SK-N-SH (cell line): ENCODE results near the gene KNDC1. TPM values are rescaled to one million over a fixed set of nuclear protein-coding genes. Genes with fewer than 3 reads are reported as not detected.

Source experiments
- CTCF ChIA-PET: fragments of 300-600, 350-600 bp; formaldehyde crosslinking; extraction: SDS; loops from one replicate; lab custom pipeline; 2021; lab: Yijun Ruan, JAX
- POLR2A ChIA-PET: fragments of 350-600 bp; sonication (Branson Sonifier 250); formaldehyde crosslinking; extraction: SDS; loops from one replicate; lab custom pipeline; 2020; ENCODE audit warnings: antibody characterized with exemption, inconsistent platforms; lab: Yijun Ruan, JAX
- DNase-seq: peaks from one replicate; pipeline ENCODE4 v3.0.0; 2012
- H2AFZ ChIP-seq: fragments of 200-600 bp; sonication (generic); 2 replicates; pipeline ENCODE4 v1.8.1; 2016; ENCODE audit warnings: antibody characterized with exemption, mild to moderate bottlenecking, low read depth
- H3F3A ChIP-seq: fragments of 200-600 bp; sonication (generic); replicated peaks from 2 replicates; pipeline ENCODE3; 2016; ENCODE audit warnings: antibody characterized with exemption, mild to moderate bottlenecking; ENCODE audit not compliant: insufficient read depth
- H3K27ac ChIP-seq, 2 experiments: fragments of 200-500 bp in 1 of 2; fragments of 200-600 bp in 1 of 2; sonication (Bioruptor generic) in 1 of 2; sonication (generic), shearing (Covaris generic) in 1 of 2; 2 replicates each; pipeline versions ENCODE4 v1.5.1 to v1.6.1; 2014 to 2016; ENCODE audit warnings: low read depth in 2 of 2, inconsistent platforms in 1 of 2, low read length in 1 of 2, mild to moderate bottlenecking in 1 of 2, mixed read lengths in 1 of 2
- H3K27me3 ChIP-seq: fragments of 200-600 bp; sonication (generic), shearing (Covaris generic); 2 replicates; pipeline ENCODE4 v1.6.1; 2016; ENCODE audit warnings: mixed run types; ENCODE audit not compliant: insufficient read depth
- H3K36me3 ChIP-seq, 2 experiments: fragments of 200-500 bp in 1 of 2; fragments of 200-600 bp in 1 of 2; sonication (Bioruptor generic) in 1 of 2; sonication (generic) in 1 of 2; replicated peaks in 1 of 2; 2 replicates each; pipeline versions ENCODE3 to v1.5.1; 2014 to 2016; ENCODE audit warnings: low read length in 1 of 2, mild to moderate bottlenecking in 1 of 2; ENCODE audit not compliant: insufficient read depth in 2 of 2, control insufficient read depth in 1 of 2
- H3K4me1 ChIP-seq, 2 experiments: fragments of 200-500 bp in 1 of 2; fragments of 200-600 bp in 1 of 2; sonication (Bioruptor generic) in 1 of 2; sonication (generic), shearing (Covaris generic) in 1 of 2; 2 replicates each; pipeline versions ENCODE4 v1.5.1 to v1.6.1; 2014 to 2016; ENCODE audit warnings: low read depth in 1 of 2, low read length in 1 of 2, mixed run types in 1 of 2; ENCODE audit not compliant: insufficient read depth in 2 of 2, control insufficient read depth in 1 of 2
- H3K4me2 ChIP-seq: fragments of 200-600 bp; sonication (generic), shearing (Covaris generic); 2 replicates; pipeline ENCODE4 v1.6.1; 2017; ENCODE audit warnings: mixed run types
- H3K4me3 ChIP-seq, 2 experiments: fragments of 200-500 bp in 1 of 2; fragments of 200-600 bp in 1 of 2; sonication (Bioruptor generic) in 1 of 2; sonication (generic), shearing (Covaris generic) in 1 of 2; 2 replicates each; pipeline versions ENCODE4 v1.5.1 to v1.8.1; 2014 to 2016; ENCODE audit warnings: low read depth in 2 of 2, inconsistent platforms in 1 of 2, low read length in 1 of 2, mild to moderate bottlenecking in 1 of 2, mixed read lengths in 1 of 2, moderate library complexity in 1 of 2
- H3K79me2 ChIP-seq: fragments of 200-600 bp; sonication (generic); 2 replicates; pipeline ENCODE4 v1.8.1; 2017; ENCODE audit warnings: mild to moderate bottlenecking; ENCODE audit not compliant: insufficient read depth
- H3K9ac ChIP-seq: fragments of 200-600 bp; sonication (generic); 2 replicates; pipeline ENCODE4 v1.6.1; 2017; ENCODE audit warnings: mixed run types
- H3K9me2 ChIP-seq: fragments of 200-600 bp; sonication (generic); 2 replicates; pipeline ENCODE4 v1.6.1; 2017; ENCODE audit warnings: mixed run types
- H3K9me3 ChIP-seq: fragments of 200-600 bp; sonication (generic); 2 replicates; pipeline ENCODE4 v1.6.1; 2017; ENCODE audit warnings: mixed run types, mild to moderate bottlenecking, moderate library complexity
- H4K20me1 ChIP-seq: fragments of 200-600 bp; sonication (generic); 2 replicates; pipeline ENCODE4 v1.6.1; 2017; ENCODE audit warnings: mild to moderate bottlenecking, mixed run types; ENCODE audit not compliant: insufficient read depth
- EZH2phosphoT487 ChIP-seq: fragments of 200-600 bp; sonication (generic); IDR thresholded peaks from 2 replicates; pipeline ENCODE4 v1.6.1; 2017; ENCODE audit warnings: low read depth, mixed run types, mild to moderate bottlenecking, antibody characterized with exemption, moderate library complexity, borderline replicate concordance
- FOXM1 ChIP-seq: IDR thresholded peaks from 2 replicates; pipeline ENCODE4 v1.4.0; 2012; ENCODE audit warnings: low read depth, mild to moderate bottlenecking
- MEF2A ChIP-seq: IDR thresholded peaks from 2 replicates; pipeline ENCODE4 v1.4.0; 2012; ENCODE audit warnings: low read depth, borderline replicate concordance
- MXI1 ChIP-seq: IDR thresholded peaks from 2 replicates; pipeline ENCODE4 v1.6.1; 2012; ENCODE audit warnings: mild to moderate bottlenecking, low read depth, low read length, improper control_type of control experiment
- NFIC ChIP-seq: IDR thresholded peaks from 2 replicates; pipeline ENCODE4 v1.4.0; 2012; ENCODE audit warnings: borderline replicate concordance
- SIN3A ChIP-seq: IDR thresholded peaks from 2 replicates; pipeline ENCODE4 v1.6.1; 2012; ENCODE audit warnings: low read depth, mild to moderate bottlenecking, low read length, moderate library complexity, borderline replicate concordance
- TAF1 ChIP-seq: IDR thresholded peaks from 2 replicates; pipeline ENCODE4 v1.6.1; 2012; ENCODE audit warnings: low read depth, mild to moderate bottlenecking, low read length, moderate library complexity, borderline replicate concordance
- WGBS: methylation state at CpG from one replicate; pipeline ENCODE4 v1.1.6; 2017; ENCODE audit warnings: low lambda C conversion rate; 5-methylcytosine and 5-hydroxymethylcytosine counted together
- polyA plus RNA-seq, 3 experiments: library from polyadenylated mRNA; depleted of rRNA; stranded (reverse); fragments of >200 nt; gene quantifications; 2 replicates each; pipeline ENCODE4 v1.2.3, GENCODE V29; 2012
- TF ChIP-seq, protein P1 (sequence below): fragments of 200-600 bp; sonication (generic); IDR thresholded peaks from 2 replicates; pipeline ENCODE4 v1.6.1; 2017; ENCODE audit warnings: antibody characterized with exemption, mild to moderate bottlenecking, moderate library complexity
- TF ChIP-seq, protein P2 (sequence below): fragments of 150-350 bp; IDR thresholded peaks from 2 replicates; pipeline ENCODE4 v1.6.1; 2016; ENCODE audit warnings: mild to moderate bottlenecking, low read depth, low read length
- TF ChIP-seq, protein P3 (sequence below): IDR thresholded peaks from 2 replicates; pipeline ENCODE4; 2012
- TF ChIP-seq, protein P4 (sequence below): IDR thresholded peaks from 2 replicates; pipeline ENCODE4 v1.4.0; 2012; ENCODE audit warnings: low read depth, borderline replicate concordance

The KNDC1 gene
- polyA plus RNA-seq, 1 of the 3 experiments (the other 2 are of a cell fraction): 1.4 TPM

DNA sequence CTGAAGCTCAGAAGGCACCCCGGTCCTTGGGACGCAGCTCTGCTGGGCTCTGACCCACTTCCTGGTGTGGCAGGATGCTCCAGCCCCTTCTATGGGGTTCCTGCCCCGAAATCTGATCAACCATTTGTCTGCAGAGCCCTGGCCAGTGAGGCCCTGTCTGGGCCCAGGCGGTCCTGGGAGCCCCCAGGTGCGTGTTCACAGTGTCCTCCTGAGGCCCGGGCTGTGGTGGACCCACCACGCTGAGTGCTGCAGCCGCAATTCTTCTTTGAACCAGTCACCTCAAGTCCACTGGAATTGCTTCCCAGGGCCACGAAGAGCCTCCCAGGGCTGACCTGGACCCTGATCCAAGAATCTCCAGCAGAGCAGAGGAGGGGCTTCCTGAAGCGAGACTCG is 19.1 kb downstream of the KNDC1 start:
- H3F3A ChIP-seq: peaks cover 13% of the 10 kb centered on the region
- no peaks in the 10 kb centered on the region for H3K36me3 ChIP-seq
- H3K4me3 ChIP-seq: no peak overlapping the region
- H3K9ac ChIP-seq: no peak overlapping the region
- POLR2A ChIA-PET: no interaction called here
- CTCF ChIA-PET: interaction anchor here (0.6 kb wide), 1 partner anchor 27 kb away, joined by 3 read pairs; no protein-coding TSS in a partner anchor
- peaks cover 0 to 7% of the 10 kb centered on the region in 2 experiments; a peak in 1 of 4 replicates for H3K4me1 ChIP-seq
- H3K79me2 ChIP-seq: no peaks in the 10 kb centered on the region
- no peaks in the 10 kb centered on the region for H4K20me1 ChIP-seq
- H3K9me3 ChIP-seq: no peaks in the 10 kb centered on the region
- TF ChIP-seq EZH2phosphoT487: no peak
- TF ChIP-seq, protein P1, sequence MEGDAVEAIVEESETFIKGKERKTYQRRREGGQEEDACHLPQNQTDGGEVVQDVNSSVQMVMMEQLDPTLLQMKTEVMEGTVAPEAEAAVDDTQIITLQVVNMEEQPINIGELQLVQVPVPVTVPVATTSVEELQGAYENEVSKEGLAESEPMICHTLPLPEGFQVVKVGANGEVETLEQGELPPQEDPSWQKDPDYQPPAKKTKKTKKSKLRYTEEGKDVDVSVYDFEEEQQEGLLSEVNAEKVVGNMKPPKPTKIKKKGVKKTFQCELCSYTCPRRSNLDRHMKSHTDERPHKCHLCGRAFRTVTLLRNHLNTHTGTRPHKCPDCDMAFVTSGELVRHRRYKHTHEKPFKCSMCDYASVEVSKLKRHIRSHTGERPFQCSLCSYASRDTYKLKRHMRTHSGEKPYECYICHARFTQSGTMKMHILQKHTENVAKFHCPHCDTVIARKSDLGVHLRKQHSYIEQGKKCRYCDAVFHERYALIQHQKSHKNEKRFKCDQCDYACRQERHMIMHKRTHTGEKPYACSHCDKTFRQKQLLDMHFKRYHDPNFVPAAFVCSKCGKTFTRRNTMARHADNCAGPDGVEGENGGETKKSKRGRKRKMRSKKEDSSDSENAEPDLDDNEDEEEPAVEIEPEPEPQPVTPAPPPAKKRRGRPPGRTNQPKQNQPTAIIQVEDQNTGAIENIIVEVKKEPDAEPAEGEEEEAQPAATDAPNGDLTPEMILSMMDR: no peak
- TF ChIP-seq, protein P2, sequence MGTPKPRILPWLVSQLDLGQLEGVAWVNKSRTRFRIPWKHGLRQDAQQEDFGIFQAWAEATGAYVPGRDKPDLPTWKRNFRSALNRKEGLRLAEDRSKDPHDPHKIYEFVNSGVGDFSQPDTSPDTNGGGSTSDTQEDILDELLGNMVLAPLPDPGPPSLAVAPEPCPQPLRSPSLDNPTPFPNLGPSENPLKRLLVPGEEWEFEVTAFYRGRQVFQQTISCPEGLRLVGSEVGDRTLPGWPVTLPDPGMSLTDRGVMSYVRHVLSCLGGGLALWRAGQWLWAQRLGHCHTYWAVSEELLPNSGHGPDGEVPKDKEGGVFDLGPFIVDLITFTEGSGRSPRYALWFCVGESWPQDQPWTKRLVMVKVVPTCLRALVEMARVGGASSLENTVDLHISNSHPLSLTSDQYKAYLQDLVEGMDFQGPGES: no peak
- TF ChIP-seq FOXM1: no peak
- TF ChIP-seq, protein P3, sequence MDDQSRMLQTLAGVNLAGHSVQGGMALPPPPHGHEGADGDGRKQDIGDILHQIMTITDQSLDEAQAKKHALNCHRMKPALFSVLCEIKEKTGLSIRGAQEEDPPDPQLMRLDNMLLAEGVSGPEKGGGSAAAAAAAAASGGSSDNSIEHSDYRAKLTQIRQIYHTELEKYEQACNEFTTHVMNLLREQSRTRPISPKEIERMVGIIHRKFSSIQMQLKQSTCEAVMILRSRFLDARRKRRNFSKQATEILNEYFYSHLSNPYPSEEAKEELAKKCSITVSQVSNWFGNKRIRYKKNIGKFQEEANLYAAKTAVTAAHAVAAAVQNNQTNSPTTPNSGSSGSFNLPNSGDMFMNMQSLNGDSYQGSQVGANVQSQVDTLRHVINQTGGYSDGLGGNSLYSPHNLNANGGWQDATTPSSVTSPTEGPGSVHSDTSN: no peak
- TF ChIP-seq SIN3A: no peak
- no peak for DNase-seq
- no peak overlapping the region for H3K27ac ChIP-seq
- H3K9me2 ChIP-seq: no peaks in the 10 kb centered on the region
- H3K27me3 ChIP-seq: no peaks in the 10 kb centered on the region; the same call in 1 of the 2 replicates
- WGBS: 70% methylated on average over 10 of the region's 11 CpGs
- no peak overlapping the region for H3K4me2 ChIP-seq
- no peak overlapping the region for H2AFZ ChIP-seq

DNA sequence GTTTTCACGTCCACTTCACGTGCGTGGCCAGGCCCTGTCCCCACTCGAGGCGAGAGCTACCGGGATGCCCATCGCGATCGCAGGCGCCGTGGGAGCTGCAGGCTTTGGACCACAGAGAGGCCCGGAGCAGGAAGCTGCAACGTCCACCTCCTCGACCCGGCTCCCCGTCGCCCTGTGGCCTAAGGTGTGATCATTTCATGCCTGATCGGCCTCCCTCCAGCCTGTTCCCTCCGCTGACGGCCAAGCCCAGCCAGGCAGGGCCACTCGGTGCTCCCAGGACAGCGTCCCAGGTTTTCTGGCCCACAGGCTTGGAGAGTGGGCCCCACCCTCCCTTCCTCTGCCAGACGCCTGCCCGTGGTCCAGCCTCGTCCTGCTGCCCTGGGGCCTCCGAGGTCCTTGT is 19.6 kb downstream of the KNDC1 start:
- H3K27ac ChIP-seq: no peak overlapping the region
- peaks cover 13% of the 10 kb centered on the region for H3F3A ChIP-seq
- no peak overlapping the region for H3K9ac ChIP-seq
- TF ChIP-seq MXI1 (no peak), NFIC (no peak), MEF2A (no peak), TAF1 (no peak)
- TF ChIP-seq, protein P1: no peak
- TF ChIP-seq, protein P4, sequence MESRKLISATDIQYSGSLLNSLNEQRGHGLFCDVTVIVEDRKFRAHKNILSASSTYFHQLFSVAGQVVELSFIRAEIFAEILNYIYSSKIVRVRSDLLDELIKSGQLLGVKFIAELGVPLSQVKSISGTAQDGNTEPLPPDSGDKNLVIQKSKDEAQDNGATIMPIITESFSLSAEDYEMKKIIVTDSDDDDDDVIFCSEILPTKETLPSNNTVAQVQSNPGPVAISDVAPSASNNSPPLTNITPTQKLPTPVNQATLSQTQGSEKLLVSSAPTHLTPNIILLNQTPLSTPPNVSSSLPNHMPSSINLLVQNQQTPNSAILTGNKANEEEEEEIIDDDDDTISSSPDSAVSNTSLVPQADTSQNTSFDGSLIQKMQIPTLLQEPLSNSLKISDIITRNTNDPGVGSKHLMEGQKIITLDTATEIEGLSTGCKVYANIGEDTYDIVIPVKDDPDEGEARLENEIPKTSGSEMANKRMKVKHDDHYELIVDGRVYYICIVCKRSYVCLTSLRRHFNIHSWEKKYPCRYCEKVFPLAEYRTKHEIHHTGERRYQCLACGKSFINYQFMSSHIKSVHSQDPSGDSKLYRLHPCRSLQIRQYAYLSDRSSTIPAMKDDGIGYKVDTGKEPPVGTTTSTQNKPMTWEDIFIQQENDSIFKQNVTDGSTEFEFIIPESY: no peak
- H2AFZ ChIP-seq: no peak overlapping the region
- no peak overlapping the region for H3K4me2 ChIP-seq
- H3K9me2 ChIP-seq: no peaks in the 10 kb centered on the region
- H3K36me3 ChIP-seq: no peaks in the 10 kb centered on the region
- ChIA-PET CTCF (no interaction called here), POLR2A (no interaction called here)
- H3K4me1 ChIP-seq: peaks cover 0 to 7% of the 10 kb centered on the region in 2 experiments; a peak in 1 of 4 replicates
- no peaks in the 10 kb centered on the region for H3K9me3 ChIP-seq
- H4K20me1 ChIP-seq: no peaks in the 10 kb centered on the region
- no peak for DNase-seq
- H3K79me2 ChIP-seq: no peaks in the 10 kb centered on the region
- H3K27me3 ChIP-seq: no peaks in the 10 kb centered on the region; the same call in 1 of the 2 replicates
- WGBS: 63% methylated on average over 18 of the region's 26 CpGs
- H3K4me3 ChIP-seq: no peak overlapping the region
